C4-2B (cell line): ENCODE results near the gene DNAAF1.

Experiments used
- CTCF ChIP-seq: fragments of 450-650 bp; conservative IDR thresholded peaks from 2 replicates; pipeline ENCODE4 v1.5.1; 2017; ENCODE audit warnings: mild to moderate bottlenecking
- ZFX ChIP-seq: fragments of 450-650 bp; IDR thresholded peaks from 2 replicates; pipeline ENCODE4 v1.6.1; 2017

DNA sequence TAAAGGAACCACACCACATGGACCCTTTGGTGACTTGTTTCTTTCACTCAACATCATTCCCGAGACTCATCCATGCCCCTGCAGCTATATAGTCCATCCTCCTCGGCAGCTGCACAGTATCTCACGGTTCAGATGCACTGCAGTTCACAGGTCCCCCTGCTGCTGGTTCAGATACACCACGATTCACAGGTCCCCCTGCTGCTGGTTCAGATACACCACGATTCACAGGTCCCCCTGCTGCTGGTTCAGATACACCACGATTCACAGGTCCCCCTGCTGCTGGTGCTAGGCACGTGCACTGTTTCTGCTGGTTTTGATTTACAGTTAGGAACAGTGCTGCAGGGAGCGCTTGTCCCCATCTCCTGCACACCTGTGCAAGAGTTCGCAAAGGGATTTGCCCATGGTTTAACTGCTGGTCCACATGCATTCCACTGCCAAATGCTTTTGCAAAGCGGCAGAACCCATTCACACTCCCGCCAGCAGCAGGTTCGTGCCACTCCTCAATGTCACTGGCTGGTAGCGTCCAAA lies 3.9 kb upstream of the DNAAF1 start:
- TF ChIP-seq CTCF (no peak), ZFX (no peak)
